Measurements from ENCODE around the gene INPP5B. TPM values are rescaled to one million over a fixed set of nuclear protein-coding genes. Genes with fewer than 3 reads are reported as not detected.
"Not testable (repeated sequence)": the region's sequence is repeated elsewhere in the genome, so short reads cannot be mapped to it uniquely, and the experiment has no call there.

INPP5B gene
- 10.0 and 15.5 TPM in 2 replicates for total RNA-seq (2014; rRNA removed; shearing (Covaris generic))

DNA sequence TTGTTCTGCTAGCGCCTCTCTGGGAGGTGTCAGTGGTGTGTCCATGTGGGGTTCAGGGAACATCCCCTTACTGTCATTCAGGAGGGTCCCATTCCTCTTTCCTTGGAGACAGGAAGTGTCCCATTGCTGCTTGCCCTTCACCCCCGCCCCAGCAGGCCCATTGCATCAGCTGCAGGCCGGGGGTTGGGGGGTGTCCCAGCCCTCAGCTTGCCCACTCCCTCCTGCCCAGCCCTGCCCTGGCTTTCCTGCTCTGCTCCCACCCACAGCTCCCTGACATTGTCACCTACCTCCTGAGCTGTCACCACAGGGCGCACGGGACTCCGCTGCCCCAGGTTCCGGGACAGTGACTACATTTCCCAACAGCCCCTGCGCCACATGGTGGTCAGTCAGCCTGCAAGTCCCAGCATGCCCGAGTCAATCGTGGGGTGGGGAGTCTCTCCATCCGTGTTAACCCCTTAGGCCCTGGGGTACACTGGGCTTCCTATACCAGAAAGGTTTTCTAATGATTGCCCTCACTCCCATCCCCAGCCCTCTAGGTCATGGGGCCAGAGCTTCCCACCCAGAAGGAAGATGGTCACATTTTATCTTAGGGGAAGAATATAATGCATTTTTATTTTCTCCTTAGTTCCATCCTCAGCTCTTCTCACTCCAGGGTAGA lies at the start of gene INPP5B:
INPP5B (minus strand) TSS at position 351 of the 658 bp plus-strand sequence. CDS start 745 bp downstream, outside the sequence.
- DNase-seq (ENCODE audit: low spot score), result peak; percentile 79

DNA sequence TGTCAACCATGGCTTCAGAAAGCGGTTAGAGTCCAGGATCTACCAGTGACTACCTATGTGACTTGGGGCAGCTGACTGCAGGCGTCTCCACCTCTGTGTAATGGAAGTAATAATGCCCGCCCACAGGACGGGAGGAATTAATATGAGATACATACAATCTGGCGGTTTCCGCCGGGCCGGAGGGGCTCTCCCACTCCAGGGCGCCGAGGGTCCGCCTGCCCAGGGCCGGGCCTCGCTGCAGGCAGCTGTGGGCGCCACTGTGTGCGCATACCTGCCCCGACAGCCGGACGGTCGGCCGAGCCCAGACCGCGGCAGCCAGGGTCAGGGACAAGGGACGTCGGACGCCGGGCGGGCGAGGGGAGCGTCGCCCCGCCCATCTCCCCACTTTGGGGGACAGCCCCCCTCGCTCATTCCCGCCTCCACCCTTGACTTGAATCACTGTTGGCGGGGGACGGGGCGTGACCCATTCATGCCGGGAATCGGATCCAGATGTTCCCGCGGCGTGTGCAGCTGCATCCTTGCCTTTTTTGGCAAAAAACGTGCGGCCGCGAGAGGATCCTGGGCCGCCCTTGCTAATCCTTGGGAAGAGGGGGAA lies 49.0 kb upstream of the INPP5B start:
- DNase-seq (ENCODE audit: low spot score), result peak; percentile 52

DNA sequence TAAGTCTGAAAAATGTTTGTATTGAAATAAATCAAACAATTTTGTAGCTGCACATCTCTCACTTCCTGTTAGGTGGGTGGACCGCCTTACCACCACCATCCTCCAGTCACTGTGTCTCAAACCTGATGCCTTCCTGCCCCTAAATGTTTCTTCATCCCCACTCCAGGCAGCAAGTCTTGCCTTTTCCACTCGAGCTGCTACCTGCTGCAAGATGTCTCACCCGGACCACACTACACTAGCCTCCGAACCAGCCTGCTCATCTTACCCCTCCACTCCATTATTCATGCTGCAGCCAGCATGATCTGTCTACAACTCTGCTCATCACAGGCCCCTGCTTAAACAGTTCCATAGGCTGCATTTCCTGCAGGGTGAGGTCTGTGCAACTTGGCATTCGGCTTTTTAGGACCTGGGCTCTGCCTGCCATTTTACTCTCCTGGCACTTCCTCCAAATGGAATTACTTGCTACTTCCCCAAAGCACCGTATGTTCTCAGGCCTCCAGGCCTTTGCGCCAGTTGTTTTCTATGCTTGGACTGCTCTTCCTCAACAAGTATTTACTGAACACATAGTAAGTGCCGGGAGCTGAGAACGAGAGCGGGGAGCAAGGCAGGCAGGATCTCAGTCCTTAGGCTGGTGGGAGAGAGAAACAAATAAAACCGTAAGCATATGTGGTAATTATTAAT lies 48.2 kb upstream of the INPP5B start:
- no peak for DNase-seq (ENCODE audit: low spot score)

DNA sequence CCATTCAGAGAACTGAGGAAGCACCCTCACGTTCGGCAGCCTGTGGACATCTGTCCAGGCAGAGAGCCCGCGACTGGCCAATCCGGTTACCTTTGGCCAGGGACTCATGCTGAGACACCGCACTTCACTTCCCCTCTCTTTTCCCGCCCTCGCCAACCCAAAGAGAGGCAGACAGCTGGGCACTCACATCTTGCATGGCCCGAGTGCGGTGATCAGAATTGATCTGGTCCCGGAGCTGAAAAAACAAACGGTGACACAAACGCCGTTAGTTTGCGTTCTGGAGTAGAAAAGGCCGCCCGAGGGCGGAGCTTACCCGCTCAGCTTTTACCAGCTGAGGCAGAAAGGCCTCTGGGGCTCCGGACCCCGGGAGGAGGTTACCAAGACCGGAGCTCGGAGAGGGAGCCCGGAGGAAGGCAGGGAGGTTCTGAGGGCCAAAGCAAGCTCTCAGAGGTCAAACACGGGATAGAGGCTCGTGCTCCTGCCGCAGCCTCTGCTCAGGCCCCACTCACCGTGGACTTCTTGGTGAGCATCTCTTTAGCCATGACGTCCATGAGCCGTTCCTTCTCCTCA lies 42.6 kb upstream of the INPP5B start:
- peak; percentile 49 for DNase-seq (ENCODE audit: low spot score)

DNA sequence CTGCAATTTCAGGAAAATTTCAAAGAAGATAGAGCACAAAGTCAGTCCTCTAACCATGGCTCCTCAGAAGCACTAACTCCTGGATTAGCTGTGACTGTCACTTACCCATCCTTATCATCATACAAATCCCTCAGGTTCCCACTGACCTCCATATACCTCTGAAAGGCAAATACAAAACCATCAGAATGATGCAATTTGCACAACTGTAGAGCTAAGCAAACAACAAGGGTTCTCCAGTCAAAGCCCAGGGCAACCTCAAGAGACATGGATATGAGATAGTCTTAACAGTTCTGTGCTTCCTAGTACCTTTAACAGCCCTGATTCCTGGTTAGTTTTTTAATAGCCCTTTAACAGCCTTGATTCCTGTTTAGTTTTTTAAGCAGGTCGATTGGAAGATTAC lies 40.8 kb upstream of the INPP5B start:
- DNase-seq (ENCODE audit: low spot score), result no peak

DNA sequence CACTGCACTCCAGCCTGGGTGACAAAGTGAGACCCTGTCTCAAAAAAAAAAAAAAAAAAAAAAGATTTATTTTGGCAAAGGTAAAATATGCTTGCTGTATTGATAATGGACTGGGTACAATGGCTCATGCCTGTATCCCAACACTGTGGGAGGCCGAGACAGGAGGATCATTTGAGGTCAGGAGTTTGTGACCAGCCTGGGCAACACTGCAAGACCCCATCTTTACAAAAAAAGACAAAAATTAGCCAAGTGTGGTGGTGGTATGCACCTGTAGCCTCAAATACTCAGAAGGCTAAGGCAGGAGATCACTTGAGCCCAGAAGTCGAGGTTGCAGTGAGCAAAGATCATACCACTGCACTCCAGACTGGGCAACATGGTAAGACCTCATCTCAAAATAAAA lies 36.7 kb upstream of the INPP5B start:
- DNase-seq (ENCODE audit: low spot score), result no peak

DNA sequence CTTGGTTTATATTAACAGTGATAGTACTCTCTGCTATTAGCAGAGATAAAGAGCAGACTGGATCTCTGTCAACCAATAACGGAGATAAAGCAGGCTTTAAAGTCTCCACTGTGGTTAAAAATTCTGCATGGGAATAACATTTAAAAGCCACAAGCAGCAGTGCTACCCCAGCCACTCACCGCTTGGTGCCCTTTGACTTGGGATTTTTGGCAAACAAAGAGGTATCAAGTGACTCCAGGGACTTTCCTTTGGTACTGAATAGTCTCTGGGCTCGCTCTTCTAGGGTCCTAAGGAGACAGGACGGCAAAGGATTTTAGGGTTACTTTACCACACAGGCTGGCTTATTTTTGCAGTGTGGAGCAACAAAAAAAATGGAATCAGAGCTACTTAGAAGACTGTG lies 31.7 kb upstream of the INPP5B start:
- DNase-seq (ENCODE audit: low spot score), result no peak

DNA sequence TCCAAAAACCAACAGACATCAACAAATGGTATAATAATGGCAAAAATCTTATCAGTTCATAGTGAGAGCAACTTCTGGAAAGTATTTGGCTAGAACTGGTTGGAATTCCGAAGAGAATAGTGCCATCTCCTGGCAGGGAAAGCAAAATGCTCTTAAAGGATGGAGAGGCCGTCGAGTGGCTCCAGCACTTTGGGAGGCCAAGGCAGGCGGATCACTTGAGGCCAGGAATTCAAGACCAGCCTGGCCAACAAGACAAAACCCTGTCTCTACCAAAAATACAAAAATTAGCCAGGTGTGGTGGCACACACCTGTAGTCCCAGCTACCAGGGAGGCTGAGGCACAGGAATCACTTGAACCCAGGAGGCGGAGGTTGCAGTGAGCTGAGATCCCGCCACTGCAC lies 28.2 kb upstream of the INPP5B start:
- DNase-seq (ENCODE audit: low spot score), result peak; percentile 64

DNA sequence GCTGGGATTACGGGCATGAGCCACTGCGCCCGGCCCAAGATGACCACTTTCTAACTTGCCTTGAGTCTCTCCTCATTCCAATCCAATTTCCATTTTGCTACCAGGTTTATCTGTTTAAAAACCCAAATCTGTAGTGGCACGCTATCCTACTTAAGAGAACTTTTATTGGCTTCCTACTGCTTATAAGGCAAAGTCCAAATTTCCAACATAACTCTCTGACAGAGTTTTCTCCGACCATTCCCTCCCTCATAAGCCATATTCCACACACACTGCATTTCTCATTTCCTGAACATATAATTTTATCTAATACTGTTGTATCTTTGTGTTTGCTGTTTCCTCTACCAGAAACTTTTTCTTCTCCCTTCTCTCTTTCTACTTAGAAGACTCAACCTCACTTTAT lies 27.7 kb upstream of the INPP5B start:
- no peak for DNase-seq (ENCODE audit: low spot score)

DNA sequence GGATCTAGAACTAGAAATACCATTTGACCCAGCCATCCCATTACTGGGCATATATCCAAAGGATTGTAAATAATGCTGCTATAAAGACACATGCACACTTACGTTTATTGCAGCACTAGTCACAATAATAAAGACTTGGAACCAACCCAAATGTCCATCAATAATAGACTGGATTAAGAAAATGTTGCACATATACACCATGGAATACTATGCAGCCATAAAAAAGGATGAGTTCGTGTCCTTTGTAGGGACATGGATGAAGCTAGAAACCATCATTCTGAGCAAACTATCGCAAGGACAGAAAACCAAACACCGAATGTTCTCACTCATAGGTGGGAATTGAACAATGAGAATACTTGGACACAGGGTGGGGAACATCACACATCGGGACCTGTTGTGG lies 26.8 kb upstream of the INPP5B start:
- not testable (repeated sequence) for DNase-seq (ENCODE audit: low spot score)

DNA sequence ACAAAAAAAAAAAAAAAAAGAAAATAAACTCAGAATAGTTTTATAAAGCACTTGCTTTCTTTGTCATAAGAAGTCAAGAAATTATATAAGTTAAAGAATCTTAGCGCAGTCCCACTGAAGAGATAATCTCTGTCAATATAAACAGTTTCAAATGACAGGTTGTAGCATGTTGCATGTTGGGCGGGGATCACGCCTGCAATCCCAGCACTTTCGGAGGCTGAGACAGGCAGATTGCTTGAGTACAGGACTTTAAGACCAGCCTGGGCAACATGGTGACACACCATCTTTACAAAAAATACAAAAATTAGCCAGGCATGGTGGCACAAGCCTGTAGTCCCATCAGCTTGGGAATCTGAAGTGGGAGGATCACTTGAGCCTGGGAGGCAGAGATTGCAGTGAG lies 18.4 kb upstream of the INPP5B start:
- no peak for DNase-seq (ENCODE audit: low spot score)

DNA sequence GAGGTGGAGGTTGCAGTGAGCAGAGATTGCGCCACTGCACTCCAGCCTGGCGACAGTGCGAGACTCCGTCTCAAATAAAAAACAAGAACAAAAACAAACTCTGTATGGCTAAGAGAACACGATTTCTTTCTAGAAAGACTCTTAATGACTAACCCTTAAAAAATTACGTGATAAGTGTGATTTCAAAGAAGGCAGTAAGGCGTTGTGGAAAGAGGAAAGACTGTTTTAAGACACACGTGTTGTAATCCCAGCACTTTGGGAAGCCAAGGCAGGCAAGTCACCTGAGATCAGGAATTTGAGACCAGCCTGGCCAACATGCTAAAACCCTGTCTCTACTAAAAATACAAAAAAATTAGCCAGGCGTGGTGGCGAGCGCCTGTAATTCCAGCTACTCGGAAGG lies 17.3 kb upstream of the INPP5B start:
- DNase-seq (ENCODE audit: low spot score), result not testable (repeated sequence)

DNA sequence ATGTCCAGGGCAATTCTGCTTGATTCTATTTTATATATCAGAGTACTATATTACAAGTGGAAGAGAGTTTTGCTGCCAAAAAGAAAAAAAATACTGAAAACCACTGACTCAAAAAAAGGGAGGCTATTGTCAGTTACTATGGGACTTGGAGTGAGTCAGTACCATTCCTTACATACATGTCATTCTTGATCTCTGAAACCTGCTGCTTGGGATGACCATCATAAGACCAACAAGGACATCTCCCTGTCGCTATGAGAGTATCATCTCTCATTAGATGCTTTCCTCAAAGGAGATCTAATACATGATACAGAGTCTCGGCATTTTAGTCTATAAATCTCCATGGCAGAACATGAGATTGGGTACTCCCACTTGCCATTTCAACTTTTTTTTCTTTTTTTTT lies 11.8 kb upstream of the INPP5B start:
- DNase-seq (ENCODE audit: low spot score), result no peak

DNA sequence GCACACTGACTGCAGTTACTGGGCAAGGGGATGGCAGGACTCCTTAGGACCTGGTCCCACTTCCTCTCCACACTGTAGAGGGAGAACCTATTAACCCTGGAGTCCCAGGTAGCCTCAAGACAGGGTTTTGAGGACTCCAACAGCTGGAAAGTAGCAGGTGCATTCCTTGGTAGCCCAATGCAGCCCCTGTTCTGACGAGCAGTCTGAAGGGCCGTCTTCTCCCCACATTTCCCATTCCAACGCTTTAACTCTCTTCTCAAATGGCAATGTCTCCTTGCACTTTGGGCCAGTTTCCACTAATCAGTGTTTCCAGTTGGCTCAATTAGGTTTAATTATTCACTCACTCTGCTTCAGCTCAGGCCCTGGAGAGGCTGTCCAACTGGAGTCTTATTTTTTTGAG lies 8.8 kb upstream of the INPP5B start:
- DNase-seq (ENCODE audit: low spot score), result no peak

DNA sequence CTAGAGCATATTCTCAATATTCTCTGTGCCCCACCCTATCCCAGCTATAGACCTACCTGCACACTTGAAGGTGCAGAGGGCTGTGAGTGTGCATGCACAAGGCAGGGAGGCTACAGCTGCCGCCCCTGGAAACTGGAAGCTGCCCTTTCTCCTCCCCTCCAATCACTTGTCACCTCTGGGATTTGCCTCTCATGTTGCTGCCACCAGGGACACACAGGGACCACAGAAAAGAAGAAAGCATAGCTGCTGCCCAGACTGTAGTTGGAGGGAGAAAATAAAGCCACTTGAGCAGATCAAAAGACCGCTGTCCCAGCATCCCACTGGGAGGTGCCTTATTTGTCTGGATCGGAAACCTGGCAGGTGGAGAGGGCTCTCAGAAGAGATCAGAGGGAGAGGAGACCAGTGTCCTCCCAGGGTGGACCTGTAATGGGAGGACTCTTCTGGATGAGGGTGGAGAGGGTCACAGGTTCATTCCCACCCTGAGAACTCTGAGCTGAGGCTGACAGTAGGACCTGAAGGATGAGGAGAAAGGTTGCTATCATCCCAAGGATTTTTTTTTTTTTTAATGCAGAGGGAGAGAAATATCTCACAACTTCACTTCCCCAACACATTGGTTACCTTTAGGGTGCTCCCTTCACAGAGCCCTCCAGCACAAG lies 7.6 kb upstream of the INPP5B start:
- DNase-seq (ENCODE audit: low spot score), result no peak

DNA sequence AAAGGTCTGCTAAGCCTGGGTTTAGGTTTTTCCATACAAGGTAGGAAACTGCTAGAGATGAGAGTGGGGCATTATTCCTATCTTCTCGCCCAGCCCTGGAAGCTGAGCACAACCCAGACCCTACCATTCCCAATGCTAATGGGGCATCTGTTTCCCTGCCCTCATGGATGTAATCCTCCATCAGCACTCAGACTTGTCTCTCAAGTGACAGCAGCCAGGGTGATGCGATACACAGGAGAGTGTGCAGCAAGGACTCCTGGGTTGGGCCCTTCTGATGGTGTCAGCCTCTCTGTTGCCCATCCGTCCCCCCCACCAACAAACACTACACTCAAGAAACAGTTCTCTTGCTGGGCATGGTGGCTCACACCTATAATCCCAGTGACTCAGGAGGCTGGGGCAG lies 5.9 kb upstream of the INPP5B start:
- no peak for DNase-seq (ENCODE audit: low spot score)

DNA sequence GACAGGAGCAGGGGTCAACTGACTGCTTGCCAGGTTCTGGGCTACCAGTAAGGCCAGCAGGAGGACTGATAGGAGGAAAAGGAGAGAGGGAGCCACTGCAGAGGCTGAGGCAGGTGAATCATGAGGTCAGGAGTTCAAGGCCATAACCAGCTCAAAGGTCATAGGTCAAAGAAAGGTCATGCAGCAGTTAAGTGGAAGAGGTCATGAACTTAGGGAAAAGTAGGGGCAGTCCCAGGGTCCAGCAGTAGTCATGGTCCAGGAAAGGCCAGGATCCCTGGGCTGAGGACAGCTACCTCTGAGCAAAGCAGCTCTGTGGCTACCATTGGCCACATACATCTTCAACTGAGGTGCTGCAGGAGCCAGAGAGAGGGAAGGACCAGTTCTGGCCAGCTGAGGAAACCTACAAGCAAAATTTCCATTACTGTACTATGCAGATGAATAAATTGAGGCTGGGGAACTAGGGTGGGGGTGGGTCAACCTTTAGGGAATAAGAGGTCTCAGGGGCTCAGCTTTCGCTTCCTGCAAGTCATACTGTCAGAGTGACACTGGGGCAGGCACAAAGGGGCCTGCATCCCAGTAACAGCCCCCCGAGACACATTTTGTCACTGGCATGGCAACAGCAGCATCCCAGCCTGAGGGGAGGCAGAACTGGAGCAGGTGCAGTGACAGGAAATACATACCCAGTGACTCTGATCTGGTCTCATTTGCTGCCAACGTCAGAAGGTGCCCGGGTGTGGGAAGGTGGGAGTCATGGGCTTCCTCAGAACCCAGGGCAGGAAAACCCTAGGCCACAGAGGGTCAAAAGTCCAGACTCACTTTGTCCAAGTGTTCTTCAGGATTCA lies 5.2 kb upstream of the INPP5B start:
- no peak for DNase-seq (ENCODE audit: low spot score)

DNA sequence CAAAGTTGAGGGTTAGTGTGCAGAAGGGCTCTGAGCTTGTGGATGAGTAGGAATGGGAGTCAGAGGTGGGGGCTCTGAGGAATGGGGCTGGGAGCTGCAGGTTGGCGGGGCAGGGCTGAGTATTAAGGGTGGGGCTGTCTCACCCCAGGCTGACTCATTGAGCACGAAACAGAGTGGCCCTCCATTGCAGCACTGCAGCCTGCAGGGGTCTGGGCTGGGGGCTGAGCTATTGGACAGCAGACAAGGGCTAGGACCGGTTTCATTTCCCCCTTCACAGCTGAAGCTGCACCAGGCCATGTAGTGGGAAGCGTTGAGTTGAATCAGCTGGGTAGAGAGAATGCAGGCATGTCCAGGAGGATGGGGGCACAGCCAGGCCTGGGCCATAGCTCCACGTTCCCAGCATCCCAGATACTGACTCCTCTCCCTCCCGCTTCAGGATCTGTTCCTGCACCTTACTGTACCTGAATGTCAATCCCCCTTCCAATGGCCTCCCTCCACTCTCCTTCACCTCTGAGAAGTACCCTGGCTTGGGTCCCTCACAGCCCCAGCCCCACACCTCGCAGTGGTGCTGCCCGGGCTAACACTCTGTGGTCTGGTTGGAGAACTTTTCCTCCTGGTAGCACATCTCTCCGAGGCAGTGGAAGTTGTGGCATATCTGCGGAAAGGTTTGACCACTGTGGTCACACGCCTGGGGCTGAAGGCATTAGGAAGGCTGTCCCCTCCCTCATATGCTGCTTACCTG lies 4.4 kb upstream of the INPP5B start:
- no peak for DNase-seq (ENCODE audit: low spot score)

DNA sequence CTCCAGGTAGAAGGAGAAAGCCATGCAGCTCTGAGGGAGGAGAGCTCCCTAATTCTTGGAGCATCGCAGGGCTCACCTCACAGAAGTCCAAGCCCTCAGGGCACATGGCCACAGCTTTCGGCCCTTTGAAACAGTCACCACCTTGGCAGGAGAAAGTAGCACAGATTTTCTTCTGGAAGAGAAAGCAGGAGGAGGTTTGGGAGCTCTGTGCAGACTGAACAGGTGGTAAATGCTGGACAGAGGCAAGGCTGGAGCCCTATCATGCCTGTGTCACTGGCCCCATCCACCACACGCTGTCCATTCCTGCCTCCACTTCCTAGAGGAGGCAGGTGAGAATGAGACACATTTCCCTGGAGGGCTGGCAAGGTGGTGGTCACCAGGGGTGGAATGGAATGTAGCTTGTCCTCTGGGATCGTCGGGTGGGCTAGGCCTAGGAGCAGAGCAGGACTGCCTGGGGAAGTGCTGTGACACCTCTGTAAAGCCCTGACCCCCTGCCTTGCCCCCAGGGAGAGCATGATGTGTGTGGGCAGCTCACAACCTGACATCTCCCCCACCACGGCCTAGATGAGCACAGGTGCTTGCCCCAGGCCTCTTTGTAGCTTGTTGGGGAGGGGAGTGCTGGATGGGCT lies 2.8 kb upstream of the INPP5B start:
- DNase-seq (ENCODE audit: low spot score), result no peak

DNA sequence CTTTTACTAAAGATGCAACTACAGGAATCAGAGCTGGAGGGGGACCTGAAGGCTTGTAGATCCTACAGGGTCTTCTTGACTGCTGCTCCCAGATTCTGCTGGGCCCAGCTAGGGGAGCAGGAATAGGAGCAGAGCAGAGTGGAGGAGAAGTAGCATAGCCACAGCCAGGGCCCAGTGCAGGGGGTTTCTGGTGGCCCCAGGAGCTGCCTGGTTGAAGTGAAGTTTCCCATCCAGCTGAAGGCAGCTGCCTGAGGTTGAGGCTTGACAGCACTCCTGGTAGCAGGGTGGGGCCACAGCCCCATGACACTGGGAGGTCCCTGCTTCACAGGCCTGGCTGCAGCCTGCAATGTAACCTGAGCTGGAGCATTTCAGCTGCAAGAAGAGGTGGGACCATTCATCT lies 2.0 kb upstream of the INPP5B start:
- DNase-seq (ENCODE audit: low spot score), result no peak
